H1 (cell line): Measurements from ENCODE around the gene DHX34. TPM values are rescaled to one million over a fixed set of nuclear protein-coding genes. Genes with fewer than 3 reads are reported as not detected.

Experiments
- CTCF ChIA-PET: fragments of 300-600 bp; sonication (Branson Sonifier 250); formaldehyde crosslinking; loops from one replicate; lab custom pipeline; 2021; ENCODE audit not compliant: partially characterized antibody; lab: Charles Lee
- POLR2A ChIA-PET: fragments of 300-600 bp; sonication (Branson Sonifier 250); formaldehyde crosslinking; loops from one replicate; lab custom pipeline; 2021; ENCODE audit warnings: inconsistent platforms; ENCODE audit not compliant: partially characterized antibody; lab: Charles Lee
- DNase-seq, 2 experiments: peaks; one replicate each; pipeline versions ENCODE4 v3.0.0 to v3.0.0-alpha.2; 2010 to 2022; ENCODE audit warnings: low spot score in 2 of 2, low read depth in 1 of 2, mixed read lengths in 1 of 2
- FAIRE-seq: peaks from 2 replicates; lab custom pipeline; 2011; peaks lifted over from hg19 to GRCh38; lab: Jason Lieb, UNC
- H2AFZ ChIP-seq: 2 replicates; pipeline ENCODE4 v1.8.1; 2012; ENCODE audit warnings: low read length, inconsistent platforms
- H2AK5ac ChIP-seq: 2 replicates; pipeline ENCODE4 v1.6.1; 2013; ENCODE audit warnings: low read depth, low read length
- H2BK120ac ChIP-seq: replicated peaks from 2 replicates; pipeline ENCODE3; 2013; ENCODE audit warnings: low read depth, low read length, inconsistent platforms
- H2BK12ac ChIP-seq: 2 replicates; pipeline ENCODE4 v1.6.1; 2013; ENCODE audit warnings: low read depth, low read length
- H2BK15ac ChIP-seq: 2 replicates; pipeline ENCODE4 v1.6.1; 2013; ENCODE audit warnings: low read length
- H2BK20ac ChIP-seq: 2 replicates; pipeline ENCODE4 v1.6.1; 2013; ENCODE audit warnings: low read length
- H2BK5ac ChIP-seq: 2 replicates; pipeline ENCODE4 v1.6.1; 2013; ENCODE audit warnings: low read depth, low read length
- H3K14ac ChIP-seq: 2 replicates; pipeline ENCODE4 v1.6.1; 2013; ENCODE audit warnings: inconsistent platforms; ENCODE audit not compliant: insufficient read length
- H3K18ac ChIP-seq: 2 replicates; pipeline ENCODE4 v1.6.1; 2013; ENCODE audit warnings: low read length; ENCODE audit errors: extremely low read depth
- H3K23ac ChIP-seq: 2 replicates; pipeline ENCODE4 v1.6.1; 2013; ENCODE audit warnings: inconsistent platforms; ENCODE audit not compliant: insufficient read length
- H3K23me2 ChIP-seq: 2 replicates; pipeline ENCODE4 v1.6.1; 2013; ENCODE audit warnings: low read depth, low read length
- H3K27ac ChIP-seq: 2 replicates; pipeline ENCODE4 v1.6.1; 2011; ENCODE audit warnings: low read depth, low read length, inconsistent platforms
- H3K27me3 ChIP-seq, 4 experiments: replicated peaks in 1 of 4; 1 replicate in 1 of 4; 2 replicates in 3 of 4; pipeline versions ENCODE4 v1.6.1 to v1.8.1; 2011 to 2013; ENCODE audit warnings: low read length in 3 of 4, mild to moderate bottlenecking in 3 of 4, inconsistent platforms in 2 of 4, mixed read lengths in 2 of 4, moderate library complexity in 1 of 4; ENCODE audit not compliant: control insufficient read depth in 3 of 4, insufficient read depth in 3 of 4; ENCODE audit errors: extremely low read depth in 1 of 4
- H3K36me3 ChIP-seq, 4 experiments: 2 replicates each; pipeline versions ENCODE4 v1.6.1 to v1.8.1; 2011 to 2013; ENCODE audit warnings: mild to moderate bottlenecking in 4 of 4, low read length in 3 of 4, moderate library complexity in 2 of 4, control low read depth in 1 of 4, inconsistent platforms in 1 of 4; ENCODE audit not compliant: insufficient read depth in 4 of 4, control insufficient read depth in 2 of 4
- H3K4ac ChIP-seq: replicated peaks from 2 replicates; pipeline ENCODE3; 2013; ENCODE audit warnings: low read length, low read depth, mixed read lengths, inconsistent platforms; ENCODE audit not compliant: insufficient read length
- H3K4me1 ChIP-seq, 4 experiments: replicated peaks in 1 of 4; 1 replicate in 1 of 4; 2 replicates in 3 of 4; pipeline versions ENCODE4 v1.6.1 to v1.8.1; 2011 to 2013; ENCODE audit warnings: low read length in 3 of 4, inconsistent platforms in 2 of 4, mixed read lengths in 1 of 4; ENCODE audit not compliant: insufficient read depth in 4 of 4, control insufficient read depth in 3 of 4
- H3K4me2 ChIP-seq, 2 experiments: 2 replicates each; pipeline versions ENCODE4 v1.6.1 to v1.8.1; 2011 to 2013; ENCODE audit warnings: low read depth in 2 of 2, low read length in 2 of 2, control low read depth in 1 of 2, inconsistent platforms in 1 of 2, mild to moderate bottlenecking in 1 of 2; ENCODE audit not compliant: insufficient read depth in 1 of 2
- H3K4me3 ChIP-seq, 4 experiments: fragments of 200-600, 300-600 bp in 1 of 4; sonication (generic), shearing (Covaris generic), sonication (Bioruptor Twin) in 1 of 4; 2 replicates each; pipeline versions ENCODE4 v1.5.1 to v1.8.1; 2011 to 2016; ENCODE audit warnings: low read length in 4 of 4, low read depth in 3 of 4, control low read depth in 2 of 4, inconsistent platforms in 2 of 4, mild to moderate bottlenecking in 2 of 4, mixed read lengths in 1 of 4, moderate library complexity in 1 of 4; ENCODE audit not compliant: insufficient read depth in 2 of 4; ENCODE audit errors: extremely low read depth in 1 of 4
- H3K56ac ChIP-seq: replicated peaks from 2 replicates; pipeline ENCODE3; 2013; ENCODE audit warnings: low read depth, mild to moderate bottlenecking, mixed read lengths, low read length, inconsistent platforms; ENCODE audit not compliant: insufficient read length
- H3K79me1 ChIP-seq: 2 replicates; pipeline ENCODE4 v1.6.1; 2013; ENCODE audit warnings: low read depth, low read length, control low read depth
- H3K79me2 ChIP-seq, 2 experiments: 2 replicates each; pipeline versions ENCODE4 v1.6.1 to v1.8.1; 2012 to 2013; ENCODE audit warnings: low read length in 2 of 2, mild to moderate bottlenecking in 2 of 2, inconsistent platforms in 1 of 2; ENCODE audit not compliant: insufficient read depth in 2 of 2, control insufficient read depth in 1 of 2
- H3K9ac ChIP-seq, 4 experiments: replicated peaks in 1 of 4; 1 replicate in 1 of 4; 2 replicates in 3 of 4; pipeline versions ENCODE4 v1.6.1 to v1.8.1; 2011 to 2013; ENCODE audit warnings: low read depth in 3 of 4, low read length in 3 of 4, control low read depth in 2 of 4, mild to moderate bottlenecking in 2 of 4, moderate library complexity in 2 of 4, inconsistent platforms in 1 of 4; ENCODE audit errors: extremely low read depth in 1 of 4
- H3K9me3 ChIP-seq, 2 experiments: 2 replicates each; pipeline versions ENCODE4 v1.6.1 to v1.8.1; 2012 to 2013; ENCODE audit warnings: mild to moderate bottlenecking in 2 of 2, moderate library complexity in 2 of 2, control low read depth in 1 of 2, inconsistent platforms in 1 of 2, low read depth in 1 of 2, low read length in 1 of 2, mixed read lengths in 1 of 2; ENCODE audit not compliant: insufficient read depth in 2 of 2
- H4K20me1 ChIP-seq, 2 experiments: replicated peaks in 1 of 2; 2 replicates each; pipeline versions ENCODE3 to v1.8.1; 2011 to 2013; ENCODE audit warnings: inconsistent platforms in 2 of 2, low read length in 2 of 2, mild to moderate bottlenecking in 1 of 2; ENCODE audit not compliant: insufficient read depth in 2 of 2, control insufficient read depth in 1 of 2
- H4K5ac ChIP-seq: 2 replicates; pipeline ENCODE4 v1.6.1; 2013; ENCODE audit warnings: low read length, low read depth, mixed read lengths, inconsistent platforms; ENCODE audit not compliant: insufficient read length
- H4K8ac ChIP-seq: 2 replicates; pipeline ENCODE4 v1.8.0; 2013; ENCODE audit warnings: mild to moderate bottlenecking, moderate library complexity, low read length, inconsistent platforms; ENCODE audit not compliant: insufficient read depth; ENCODE audit errors: extremely low read depth
- H4K91ac ChIP-seq: replicated peaks from 2 replicates; pipeline ENCODE3; 2013; ENCODE audit warnings: low read length, mixed read lengths, inconsistent platforms; ENCODE audit not compliant: insufficient read length
- CBX5 ChIP-seq: fragments of 300-800, 300-1000 bp; sonication (generic); IDR thresholded peaks from 2 replicates; pipeline ENCODE4 v1.7.1; 2016; ENCODE audit warnings: antibody characterized with exemption, low read length, low read depth
- CBX8 ChIP-seq: fragments of 300-800, 300-1000 bp; sonication (generic); IDR thresholded peaks from 2 replicates; pipeline ENCODE4 v1.7.1; 2016; ENCODE audit warnings: low read depth, low read length, borderline replicate concordance
- FOSL1 ChIP-seq: IDR thresholded peaks from 2 replicates; pipeline ENCODE4 v1.6.1; 2011; ENCODE audit warnings: mild to moderate bottlenecking, low read depth, low read length, moderate library complexity; ENCODE audit not compliant: insufficient read depth
- JUN ChIP-seq: IDR thresholded peaks from 2 replicates; pipeline ENCODE4 v1.6.1; 2011; ENCODE audit warnings: low read depth, mild to moderate bottlenecking, improper control_type of control experiment, low read length
- KDM4A ChIP-seq: IDR thresholded peaks from one replicate; pipeline ENCODE4 v1.7.1; 2012; ENCODE audit warnings: low read depth, mild to moderate bottlenecking, moderate library complexity, low read length, inconsistent platforms; ENCODE audit not compliant: severe bottlenecking
- MAFK ChIP-seq: IDR thresholded peaks from 2 replicates; pipeline ENCODE4 v1.6.1; 2012; ENCODE audit warnings: low read depth, mild to moderate bottlenecking, improper control_type of control experiment, low read length
- PHF8 ChIP-seq: fragments of 200-600 bp; sonication (generic); conservative IDR thresholded peaks from 2 replicates; pipeline ENCODE4 v1.7.1; 2012; ENCODE audit warnings: low read depth, mild to moderate bottlenecking, inconsistent platforms, low read length, moderate library complexity
- RAD21 ChIP-seq, 2 experiments: IDR thresholded peaks in 1 of 2; conservative IDR thresholded peaks in 1 of 2; 2 replicates each; pipeline ENCODE4 v1.6.1; 2011; ENCODE audit warnings: low read depth in 2 of 2, low read length in 2 of 2, improper control_type of control experiment in 1 of 2, inconsistent platforms in 1 of 2, mild to moderate bottlenecking in 1 of 2, moderate library complexity in 1 of 2
- RBBP5 ChIP-seq: IDR thresholded peaks from 2 replicates; pipeline ENCODE4 v1.7.1; 2012; ENCODE audit warnings: low read depth, mild to moderate bottlenecking, inconsistent platforms, low read length, moderate library complexity, borderline replicate concordance
- RNF2 ChIP-seq: fragments of 200-900, 300-1000 bp; sonication (generic); IDR thresholded peaks from 2 replicates; pipeline ENCODE4 v1.7.1; 2016; ENCODE audit warnings: borderline replicate concordance, low read depth, mild to moderate bottlenecking, antibody characterized with exemption, low read length; ENCODE audit not compliant: poor library complexity, severe bottlenecking; ENCODE audit errors: missing control alignments
- SP2 ChIP-seq: IDR thresholded peaks from 2 replicates; pipeline ENCODE4 v1.6.1; 2012; ENCODE audit warnings: mild to moderate bottlenecking, low read length, inconsistent platforms
- SP4 ChIP-seq: IDR thresholded peaks from 2 replicates; pipeline ENCODE4 v1.6.1; 2012; ENCODE audit warnings: low read length, inconsistent platforms
- WGBS, 2 experiments: shearing (Covaris generic) in 1 of 2; methylation state at CpG; one replicate each; pipeline versions ENCODE4 v1.1.6 to v1.1.7; 2013 to 2015; ENCODE audit warnings: low lambda C conversion rate in 2 of 2, mixed read lengths in 2 of 2, inconsistent platforms in 1 of 2, low coverage in 1 of 2, missing lambda C conversion rate in 1 of 2; ENCODE audit not compliant: insufficient replicate concordance in 2 of 2, insufficient coverage in 1 of 2, insufficient read length in 1 of 2; ENCODE audit errors: extremely low coverage in 1 of 2, missing lambda C conversion rate in 1 of 2; 5-methylcytosine and 5-hydroxymethylcytosine counted together
- polyA plus RNA-seq, 7 experiments: library from polyadenylated mRNA; depleted of rRNA in 3 of 7; stranded (reverse) in 5 of 7; unstranded in 2 of 7; fragments of >200 nt in 5 of 7; fragments of 200-250 nt in 2 of 7; gene quantifications; 1 replicate in 5 of 7; 2 replicates in 1 of 7; 4 replicates in 1 of 7; pipeline versions ENCODE4 v1.2.1 to v1.2.3, GENCODE V29; 2011 to 2013; ENCODE audit warnings: missing spikeins in 2 of 7, mixed read lengths in 2 of 7
- total RNA-seq: library from RNA; stranded (reverse); fragmentation: NEBNext Ultra II Directional; extraction: Animal tissue kit (Norgen Biotek cat#: 25700); gene quantifications from 2 replicates; pipeline ENCODE4 v1.2.1, GENCODE V29; 2021
- TF ChIP-seq, protein P1 (sequence below): IDR thresholded peaks from 2 replicates; pipeline ENCODE4 v1.6.1; 2011; ENCODE audit warnings: low read depth, mild to moderate bottlenecking, low read length; ENCODE audit not compliant: insufficient read depth

Gene DHX34
- total and polyA plus RNA-seq, 2 of the 8 experiments (the other 6 are each of a cell fraction or from before 2014, with no cell fraction given), result 17.5 to 24.3 TPM

GRCh38 chr19:47310819-47311218, 38.3 kb upstream of the DHX34 start:
- CTCF ChIA-PET, result interaction anchor here (0.6 kb wide), 2 partner anchors 297 to 531 kb away, joined by 4 read pairs; no protein-coding TSS in a partner anchor
- Histone ChIP-seq H3K9ac (no peak overlapping the region), H3K4me2 (no peak overlapping the region), H3K23me2 (no peaks in the 10 kb centered on the region; the same call in 1 of the 2 replicates), H2BK5ac (no peak overlapping the region), H3K4ac (no peak overlapping the region), H4K20me1 (no peaks in the 10 kb centered on the region), H2AK5ac (no peak overlapping the region), H3K27me3 (no peaks in the 10 kb centered on the region), H3K27ac (no peak overlapping the region), H2BK120ac (no peak overlapping the region), H3K4me3 (no peak overlapping the region), H3K56ac (no peak overlapping the region), H3K4me1 (no peaks in the 10 kb centered on the region), H2BK15ac (no peak overlapping the region), H2BK12ac (no peak overlapping the region), H2AFZ (no peak overlapping the region), H3K18ac (no peak overlapping the region), H4K91ac (no peak overlapping the region), H3K14ac (no peak overlapping the region), H3K9me3 (no peaks in the 10 kb centered on the region), H4K8ac (no peak overlapping the region), H3K79me2 (no peaks in the 10 kb centered on the region), H2BK20ac (no peak overlapping the region), H3K36me3 (no peaks in the 10 kb centered on the region), H3K79me1 (no peaks in the 10 kb centered on the region), H3K23ac (no peak overlapping the region), H4K5ac (no peak overlapping the region)
- DNase-seq (no peak), FAIRE-seq (no peak)
- POLR2A ChIA-PET, result interaction anchor here (0.8 kb wide), 1 partner anchor 11 kb away, joined by 3 read pairs; no protein-coding TSS in a partner anchor
- WGBS, 2 experiments, result 90% methylated on average over 5 of the region's 5 CpGs; no CpG with 5 or more reads in 1 of the 2 experiments
- TF ChIP-seq KDM4A (no peak), MAFK (no peak), FOSL1 (no peak), RNF2 (no peak), CBX8 (no peak), SP2 (no peak), SP4 (no peak), RAD21 (IDR thresholded peaks at IDR 0.05 in 1 of 2, conservative IDR thresholded peaks at IDR 0.05 in 1 of 2; ENCODE audit: low read depth in 2 of 2, low read length in 2 of 2) (no peak), RBBP5 (no peak), PHF8 (no peak), JUN (no peak), CBX5 (no peak)
- TF ChIP-seq, protein P1, sequence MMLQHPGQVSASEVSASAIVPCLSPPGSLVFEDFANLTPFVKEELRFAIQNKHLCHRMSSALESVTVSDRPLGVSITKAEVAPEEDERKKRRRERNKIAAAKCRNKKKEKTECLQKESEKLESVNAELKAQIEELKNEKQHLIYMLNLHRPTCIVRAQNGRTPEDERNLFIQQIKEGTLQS, result no peak
